Esophagus (tissue), 2 donors: Measurements from ENCODE around the gene USP36. TPM values are rescaled to one million over a fixed set of nuclear protein-coding genes. Genes with fewer than 3 reads are reported as not detected.
"Not testable (repeated sequence)": the region's sequence is repeated elsewhere in the genome, so short reads cannot be mapped to it uniquely, and the experiment has no call there.

Source experiments
- H3K27ac ChIP-seq, 2 donors: one replicate each; pipeline ENCODE4 v1.5.1; 2013; ENCODE audit warnings: low read depth in 2 of 2, mild to moderate bottlenecking in 2 of 2, inconsistent platforms in 1 of 2, low read length in 1 of 2, moderate library complexity in 1 of 2
- H3K27me3 ChIP-seq, 2 donors: one replicate each; pipeline ENCODE4 v1.6.1; 2013; ENCODE audit warnings: low read length in 2 of 2, control low read depth in 1 of 2, mild to moderate bottlenecking in 1 of 2; ENCODE audit not compliant: insufficient read depth in 2 of 2, control insufficient read depth in 1 of 2
- H3K36me3 ChIP-seq, 2 donors: one replicate each; pipeline ENCODE4 v1.6.1; 2013; ENCODE audit warnings: low read length in 1 of 2; ENCODE audit not compliant: control insufficient read depth in 2 of 2, insufficient read depth in 2 of 2
- H3K4me1 ChIP-seq, 2 donors: one replicate each; pipeline ENCODE4 v1.6.1; 2013; ENCODE audit warnings: low read length in 1 of 2; ENCODE audit not compliant: control insufficient read depth in 2 of 2, insufficient read depth in 2 of 2
- H3K4me3 ChIP-seq, 2 donors: one replicate each; pipeline ENCODE4 v1.5.1; 2013; ENCODE audit warnings: low read length in 2 of 2, mild to moderate bottlenecking in 2 of 2, low read depth in 1 of 2, moderate library complexity in 1 of 2
- H3K9me3 ChIP-seq, 2 donors: one replicate each; pipeline ENCODE4 v1.6.1; 2013; ENCODE audit warnings: mild to moderate bottlenecking in 2 of 2, low read depth in 1 of 2, low read length in 1 of 2, moderate library complexity in 1 of 2; ENCODE audit not compliant: control insufficient read depth in 2 of 2, insufficient read depth in 1 of 2
- WGBS, 2 donors: extraction: QIAGEN DNeasy Blood & Tissue Kit; methylation state at CpG; one replicate each; pipeline ENCODE4 v1.1.7; 2013; 5-methylcytosine and 5-hydroxymethylcytosine counted together
- polyA plus RNA-seq, 2 donors: library from polyadenylated mRNA; stranded (reverse); fragments of 200-250 nt; gene quantifications; one replicate each; pipeline ENCODE4 v1.2.3, GENCODE V29; 2013
- donor health status: healthy with polysubstance abuse.
- donor health status: Bipolar disorder and iron deficiency.

Gene USP36
- 10 to 100 TPM; 17.0 to 17.6 TPM for polyA plus RNA-seq

DNA sequence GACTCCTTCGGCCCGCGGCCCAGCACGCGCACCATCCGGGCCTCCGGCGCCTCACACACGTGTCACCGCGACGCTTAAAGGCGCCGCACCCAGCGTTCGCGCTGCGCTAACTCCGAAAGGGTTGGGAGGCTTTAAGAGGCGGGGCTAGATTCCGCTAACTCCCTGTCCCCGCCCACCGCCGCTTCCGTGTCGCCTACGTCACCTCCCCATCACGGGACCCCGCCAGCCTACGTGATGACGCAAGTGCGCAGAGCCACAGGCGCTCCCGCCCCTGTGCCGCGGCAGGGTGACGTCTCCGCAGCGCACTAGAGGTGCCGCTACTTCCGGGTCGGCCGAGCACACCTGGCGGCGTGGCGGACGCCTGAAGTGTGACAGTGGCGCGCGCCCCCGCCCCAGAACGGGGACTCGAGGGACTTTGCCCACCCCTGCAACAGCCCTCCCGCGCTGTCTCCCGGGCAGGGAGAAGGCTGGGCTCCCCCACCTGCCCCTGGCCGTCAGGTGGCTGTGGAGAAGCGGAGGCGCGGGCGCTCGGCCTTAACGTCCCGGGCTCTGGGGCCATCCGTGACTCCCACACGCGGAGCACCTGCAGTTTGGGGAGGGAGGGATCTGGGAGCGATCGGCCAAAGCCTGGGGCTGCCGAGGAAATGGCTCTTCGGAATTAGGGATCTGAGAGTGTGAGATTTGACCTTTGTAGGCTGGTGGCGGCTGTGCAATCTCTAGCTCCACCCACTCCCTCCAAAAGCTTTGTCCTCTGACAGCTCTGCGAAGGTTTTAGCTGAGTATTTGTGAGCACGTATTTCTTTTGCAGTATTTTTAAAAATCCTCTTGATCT, at the start of gene USP36:
TSS of gene USP36 (minus strand) at position 35 of the 832 bp plus-strand sequence. CDS start 4,451 bp downstream, outside the sequence.
- Histone ChIP-seq H3K27ac (peak within 1 kb of the TSS; percentile 99), H3K4me1 (peaks cover 2 to 13% of the 10 kb centered on the region in 2 donors), H3K27me3 (no peaks in the 10 kb centered on the region), H3K36me3 (peaks cover under 1 to 10% of the 10 kb centered on the region in 2 donors), H3K4me3 (peak within 1 kb of the TSS; percentile 72 to 81), H3K9me3 (no peaks in the 10 kb centered on the region)
- 0% methylated on average over 72 to 74 of the region's 74 CpGs for WGBS, 2 donors

DNA sequence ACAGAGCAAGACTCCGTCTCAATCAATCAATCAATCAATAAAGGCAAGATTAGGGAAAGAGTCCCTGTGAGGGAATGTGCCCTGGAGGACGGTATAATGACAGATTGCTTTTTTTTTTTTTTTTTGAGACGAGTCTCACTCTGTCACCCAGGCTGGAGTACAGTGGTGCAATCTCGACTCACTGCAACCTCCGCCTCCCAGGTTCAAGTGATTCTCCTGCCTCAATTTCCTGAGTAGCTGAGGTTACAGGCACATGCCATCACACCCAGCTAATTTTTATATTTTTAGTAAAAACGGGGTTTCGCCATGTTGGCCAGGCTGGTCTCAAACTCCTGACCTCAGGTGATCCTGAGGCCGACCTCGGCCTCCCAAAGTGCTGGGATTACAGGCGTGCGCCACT, 49.5 kb upstream of the USP36 start:
- H3K4me1 ChIP-seq = not testable (repeated sequence)
- 82 to 83% methylated on average over 11 of the region's 11 CpGs for WGBS, 2 donors

DNA sequence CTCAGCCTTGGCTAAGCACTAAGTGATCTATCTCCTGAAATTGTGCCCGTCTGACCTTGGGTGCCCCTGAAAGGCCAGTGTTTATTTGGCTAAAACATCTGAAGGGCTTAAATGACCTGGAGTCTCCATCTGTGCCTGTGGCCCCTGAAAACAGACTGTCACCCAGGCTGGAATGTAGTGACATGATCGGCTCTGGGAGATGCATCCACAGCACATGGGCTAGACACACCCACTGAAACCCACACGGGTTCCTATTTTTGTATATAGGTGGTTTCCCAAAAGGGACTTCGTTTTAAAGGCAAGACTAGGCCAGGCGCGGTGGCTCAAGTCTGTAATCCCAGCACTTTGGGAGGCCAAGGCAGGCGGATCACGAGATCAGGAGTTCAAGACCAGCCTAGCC, 48.9 kb upstream of the USP36 start:
- H3K4me1 ChIP-seq = peaks cover 6 to 10% of the 10 kb centered on the region in 2 donors
- no peaks in the 10 kb centered on the region for H3K27me3 ChIP-seq
- no peak overlapping the region for H3K4me3 ChIP-seq
- peaks cover 3% of the 10 kb centered on the region in 2 donors for H3K9me3 ChIP-seq
- H3K27ac ChIP-seq = peak overlapping the region in 1 of 2 donors; percentile 21
- H3K36me3 ChIP-seq = no peaks in the 10 kb centered on the region
- WGBS, 2 donors = 60% methylated on average over 8 of the region's 8 CpGs

More for the DNA sequence above, 49.5 kb upstream of the USP36 start:
- not testable (repeated sequence) for H3K27me3 ChIP-seq, H3K4me3 ChIP-seq, H3K36me3 ChIP-seq, H3K9me3 ChIP-seq, H3K27ac ChIP-seq

DNA sequence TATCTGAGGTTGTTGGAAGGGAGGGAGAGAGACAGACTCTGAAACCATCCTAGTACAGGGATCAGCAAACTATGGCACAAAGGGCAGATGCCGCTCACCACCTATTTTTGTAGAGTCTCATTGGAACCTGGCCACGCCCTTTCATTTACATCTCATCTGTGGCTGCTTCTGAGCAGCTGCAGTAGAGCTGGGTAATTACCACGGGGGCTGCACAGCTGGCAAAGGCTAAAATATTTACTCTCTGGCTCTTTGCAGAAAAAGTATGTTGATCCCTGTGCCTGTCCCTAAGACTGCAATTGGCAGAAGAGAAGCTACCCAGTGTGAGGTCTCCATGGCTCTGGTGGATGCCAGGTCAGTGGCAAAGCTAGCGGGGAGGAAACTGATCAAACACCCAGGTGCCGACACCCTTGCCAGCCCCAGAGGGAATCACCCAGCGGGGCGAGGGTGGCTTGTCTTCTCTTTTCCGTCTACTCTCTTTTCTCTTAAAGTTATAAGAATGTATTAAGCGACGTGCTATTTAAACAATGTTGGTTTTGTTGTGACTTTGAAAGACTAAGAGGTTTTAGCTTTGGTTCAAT, 48.4 kb upstream of the USP36 start:
- Histone ChIP-seq H3K27me3 (no peaks in the 10 kb centered on the region), H3K9me3 (peaks cover 3% of the 10 kb centered on the region in 2 donors), H3K4me3 (no peak overlapping the region), H3K36me3 (no peaks in the 10 kb centered on the region), H3K27ac (peak overlapping the region in 1 of 2 donors; percentile 21), H3K4me1 (peaks cover 6 to 13% of the 10 kb centered on the region in 2 donors)
- 60 to 66% methylated on average over 10 of the region's 10 CpGs for WGBS, 2 donors

DNA sequence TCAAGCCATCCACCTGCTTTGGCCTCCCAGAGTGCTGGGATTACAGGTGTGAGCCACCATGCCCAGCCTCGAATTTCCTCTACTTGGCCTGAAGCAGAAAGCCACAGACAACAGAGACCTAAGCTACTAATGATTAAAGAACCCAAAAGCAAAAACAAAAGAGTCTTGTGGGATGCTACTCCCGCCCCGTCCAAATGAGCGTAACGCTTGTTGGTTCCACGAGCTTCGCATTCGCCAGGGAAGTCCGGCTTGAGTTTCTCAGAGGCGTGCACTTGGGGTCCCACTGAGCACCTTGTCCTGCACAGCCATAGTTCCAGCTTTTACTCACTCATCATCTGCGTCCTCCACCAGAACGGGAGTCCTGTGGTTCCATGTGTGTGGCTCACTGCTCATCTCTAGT, 46.3 kb upstream of the USP36 start:
- H3K4me3 ChIP-seq = no peak overlapping the region
- H3K4me1 ChIP-seq = peaks cover 14 to 26% of the 10 kb centered on the region in 2 donors
- H3K27me3 ChIP-seq = no peaks in the 10 kb centered on the region
- WGBS, 2 donors = 90 to 91% methylated on average over 12 of the region's 12 CpGs
- H3K9me3 ChIP-seq = peaks cover 0 to 3% of the 10 kb centered on the region in 2 donors
- no peaks in the 10 kb centered on the region for H3K36me3 ChIP-seq
- no peak overlapping the region for H3K27ac ChIP-seq

DNA sequence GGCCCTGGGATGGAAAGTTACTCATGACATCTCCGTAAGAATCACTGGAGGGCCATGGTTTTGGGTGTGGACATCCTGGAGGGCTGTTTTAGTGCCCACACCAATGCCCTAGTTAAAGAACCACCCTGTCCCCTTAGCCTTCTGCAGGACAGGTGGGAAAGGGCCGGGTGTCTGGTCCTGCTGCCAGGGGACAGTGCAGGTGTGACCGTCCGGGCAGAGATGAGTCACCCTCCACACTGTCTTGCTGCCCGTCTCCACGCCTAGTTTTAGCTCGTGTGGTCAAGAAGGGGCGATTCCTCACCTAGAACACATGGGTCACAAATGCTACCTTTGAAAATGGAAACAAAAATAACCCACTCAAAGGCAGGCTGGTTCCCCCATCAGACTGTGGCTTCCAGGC, 45.3 kb upstream of the USP36 start:
- peaks cover 14 to 28% of the 10 kb centered on the region in 2 donors for H3K4me1 ChIP-seq
- peak overlapping the region in 1 of 2 donors; percentile 69 for H3K27ac ChIP-seq
- peaks cover 0 to 3% of the 10 kb centered on the region in 2 donors for H3K9me3 ChIP-seq
- H3K27me3 ChIP-seq = no peaks in the 10 kb centered on the region
- no peaks in the 10 kb centered on the region for H3K36me3 ChIP-seq
- no peak overlapping the region for H3K4me3 ChIP-seq
- WGBS, 2 donors = 70 to 77% methylated on average over 8 of the region's 8 CpGs

DNA sequence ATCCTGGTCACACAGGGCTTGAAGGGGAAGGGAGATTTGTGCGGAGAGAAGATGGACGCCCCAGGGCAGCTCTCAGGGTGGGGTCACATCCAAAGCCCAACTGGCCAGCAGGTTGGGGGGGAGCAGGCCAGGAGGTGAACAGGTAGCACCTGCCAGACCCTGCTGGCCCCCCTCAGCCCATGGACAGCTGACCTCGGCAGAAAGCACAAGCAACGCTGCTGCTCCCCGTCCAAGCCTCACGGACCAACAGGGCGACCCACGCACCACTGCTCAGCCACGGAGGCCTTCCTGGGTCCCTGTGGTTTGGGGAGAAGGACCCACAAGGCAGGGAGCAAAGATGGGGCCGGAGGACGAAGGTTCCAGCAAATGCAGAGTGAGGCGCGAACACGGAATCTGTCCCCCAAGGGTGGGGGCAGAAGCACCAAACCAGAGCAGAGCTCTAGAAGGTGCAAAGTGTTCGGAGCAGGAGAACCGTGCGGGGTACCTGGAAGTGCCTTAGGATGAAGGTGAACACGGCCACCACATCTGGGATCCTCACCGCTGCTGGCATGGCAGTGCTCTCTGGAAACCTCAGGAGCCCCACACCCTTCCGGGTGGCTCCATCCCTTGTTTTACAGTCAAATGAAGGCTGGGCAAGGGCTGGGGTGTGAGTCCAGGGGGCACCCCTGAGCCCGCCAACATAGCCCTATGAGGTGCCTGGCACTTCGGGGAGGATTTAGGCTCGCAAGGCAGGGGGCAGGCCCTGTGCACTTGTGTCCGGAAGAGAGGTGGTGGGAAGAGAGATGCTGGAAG, 44.5 kb upstream of the USP36 start:
- no peaks in the 10 kb centered on the region for H3K27me3 ChIP-seq
- peak overlapping the region; percentile 80 to 93 for H3K27ac ChIP-seq
- 89 to 92% methylated on average over 24 of the region's 24 CpGs for WGBS, 2 donors
- H3K4me1 ChIP-seq = peaks cover 14 to 30% of the 10 kb centered on the region in 2 donors
- H3K36me3 ChIP-seq = no peaks in the 10 kb centered on the region
- H3K4me3 ChIP-seq = no peak overlapping the region
- peaks cover 0 to 3% of the 10 kb centered on the region in 2 donors for H3K9me3 ChIP-seq

DNA sequence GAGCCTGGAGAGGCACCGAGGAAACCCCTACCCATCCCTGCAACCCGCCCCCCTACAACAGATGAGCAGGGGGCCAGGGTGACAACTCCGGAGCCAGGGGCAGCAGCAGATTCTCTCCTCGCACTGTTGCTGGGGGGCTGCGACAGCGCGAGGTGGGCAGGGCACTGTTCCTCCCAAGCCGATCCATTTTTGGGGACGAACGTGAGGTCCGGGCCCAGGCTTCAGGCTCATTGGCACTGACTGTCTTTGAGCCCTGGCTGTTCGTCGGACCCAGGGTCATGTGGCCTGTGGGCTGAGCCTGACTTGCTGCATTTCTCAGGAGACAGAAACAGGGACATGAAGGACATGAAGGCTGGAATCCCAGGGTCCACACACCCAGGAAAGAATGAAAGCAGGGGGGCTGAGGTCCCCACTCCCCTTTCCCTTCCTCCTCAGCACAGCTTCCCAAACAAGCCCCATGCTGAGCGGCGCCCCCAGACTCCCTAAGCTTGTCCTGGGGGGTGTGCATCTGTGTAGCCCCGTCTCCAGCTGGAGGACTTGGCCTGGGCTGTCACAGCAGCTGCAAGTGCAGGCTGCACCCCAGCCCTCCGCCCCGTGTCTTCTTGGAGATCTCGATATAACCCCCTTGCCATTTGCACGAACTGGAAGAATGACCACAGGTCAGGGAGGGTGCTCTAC, 43.7 kb upstream of the USP36 start:
- Histone ChIP-seq H3K4me3 (peak overlapping the region in 1 of 2 donors; percentile 13), H3K27ac (peak overlapping the region; percentile 80 to 93), H3K4me1 (peaks cover 14 to 34% of the 10 kb centered on the region in 2 donors), H3K36me3 (no peaks in the 10 kb centered on the region), H3K9me3 (peaks cover 0 to 3% of the 10 kb centered on the region in 2 donors), H3K27me3 (no peaks in the 10 kb centered on the region)
- 49 to 53% methylated on average over 20 of the region's 20 CpGs for WGBS, 2 donors
